Stimulated activated CD8-positive, alpha-beta memory T cell treated with anti-CD3 and anti-CD28 coated beads, Interleukin-7, amount 100 ng/mL, for 48 hours (primary cell): Measurements from ENCODE around the gene KIF16B.

Experiments used
- DNase-seq, 2 donors: peaks; one replicate each; pipeline ENCODE4 v3.0.0-alpha.2; 2020; ENCODE audit warnings: low read depth in 1 of 2; ENCODE audit errors: extremely low read depth in 1 of 2

Gene KIF16B

GRCh38 chr20:16366529-16366928 is 206.7 kb downstream of the KIF16B start:
- DNase-seq, result no peak

- DNase-seq, result no peak
Observed at GRCh38 chr20:16364320-16364687, 208.9 kb downstream of the KIF16B start.

GRCh38 chr20:16363506-16364319 is 209.5 kb downstream of the KIF16B start:
- no peak for DNase-seq

GRCh38 chr20:16362642-16363041 is 210.6 kb downstream of the KIF16B start:
- no peak for DNase-seq

GRCh38 chr20:16360668-16361067 is 212.6 kb downstream of the KIF16B start:
- DNase-seq, result no peak

GRCh38 chr20:16353417-16353781 is 219.8 kb downstream of the KIF16B start:
- DNase-seq, result no peak

GRCh38 chr20:16352751-16353416 is 220.4 kb downstream of the KIF16B start:
- no peak for DNase-seq

GRCh38 chr20:16352321-16352720 is 220.9 kb downstream of the KIF16B start:
- no peak for DNase-seq

- no peak for DNase-seq
Observed at GRCh38 chr20:16351415-16351814, 221.8 kb downstream of the KIF16B start.

GRCh38 chr20:16350465-16350864 is 222.8 kb downstream of the KIF16B start:
- no peak for DNase-seq

- no peak for DNase-seq
Observed at GRCh38 chr20:16349523-16350260, 223.6 kb downstream of the KIF16B start.

- DNase-seq, result no peak
Observed at GRCh38 chr20:16346956-16347355, 226.3 kb downstream of the KIF16B start.

GRCh38 chr20:16337707-16338106 is 235.5 kb downstream of the KIF16B start:
- no peak for DNase-seq

- DNase-seq, result no peak
Observed at GRCh38 chr20:16327606-16328005, 245.6 kb downstream of the KIF16B start.

- no peak for DNase-seq
Observed at GRCh38 chr20:16321291-16321690, 252.0 kb downstream of the KIF16B start.

GRCh38 chr20:16317445-16318362 is 255.5 kb downstream of the KIF16B start:
- DNase-seq, result no peak

- DNase-seq, result no peak
Observed at GRCh38 chr20:16316513-16316912, 256.7 kb downstream of the KIF16B start.

GRCh38 chr20:16314748-16315159 is 258.5 kb downstream of the KIF16B start:
- DNase-seq, result no peak

GRCh38 chr20:16314320-16314719 is 258.9 kb downstream of the KIF16B start:
- DNase-seq, result no peak

GRCh38 chr20:16313917-16314316 is 259.3 kb downstream of the KIF16B start:
- DNase-seq, result no peak

- no peak for DNase-seq
Observed at GRCh38 chr20:16312998-16313397, 260.2 kb downstream of the KIF16B start.
